ENCODE data around the gene GRK2.

The GRK2 gene

GRCh38 chr11:67332081-67332691 lies 65.9 kb downstream of the GRK2 start:
- no peaks in the 10 kb centered on the region for H3K9me3 ChIP-seq (ENCODE audit: control insufficient read depth, low read length)
- no peak overlapping the region for H3K4me3 ChIP-seq (ENCODE audit: insufficient read depth, low read depth, low read length)
- no peaks in the 10 kb centered on the region for H3K4me1 ChIP-seq (ENCODE audit: control insufficient read depth, insufficient read depth, low read length)
- no peak overlapping the region for H3K27ac ChIP-seq (ENCODE audit: insufficient read depth, low read depth, low read length, poor library complexity, severe bottlenecking)
- H3K36me3 ChIP-seq (ENCODE audit: control insufficient read depth, insufficient read depth, low read length), result no peaks in the 10 kb centered on the region
- H3K27me3 ChIP-seq (ENCODE audit: control insufficient read depth, insufficient read depth, low read length, poor library complexity, severe bottlenecking), result no peaks in the 10 kb centered on the region
- 86 to 94% methylated on average over 6 of the region's 6 CpGs for WGBS, 2 experiments
